GM18870 (cell line): Measurements from ENCODE around the gene SLC29A1.

Experiments
- ATAC-seq: cut with Tn5 transposase; IDR thresholded peaks from one replicate; pipeline ENCODE4 v1.9.1; 2021; ENCODE audit warnings: moderate library complexity; ENCODE audit not compliant: unreplicated experiment

Gene SLC29A1

GRCh38 chr6:44264154-44265006 is 41.0 kb downstream of the SLC29A1 start:
- ATAC-seq = no peak

GRCh38 chr6:44265007-44265721 is 41.8 kb downstream of the SLC29A1 start, which contains the start of gene NFKBIE:
Gene NFKBIE (minus strand): TSS chr6:44265551. CDS start chr6:44265346, 205 bp downstream.
- no peak for ATAC-seq

GRCh38 chr6:44265722-44266233 is 42.4 kb downstream of the SLC29A1 start:
- ATAC-seq = no peak

- ATAC-seq = no peak
Observed at GRCh38 chr6:44266347-44266746, 43.0 kb downstream of the SLC29A1 start.

GRCh38 chr6:44267252-44267651 is 43.9 kb downstream of the SLC29A1 start:
- no peak for ATAC-seq

GRCh38 chr6:44268095-44268628 is 44.8 kb downstream of the SLC29A1 start:
- ATAC-seq = no peak

- ATAC-seq = no peak
Observed at GRCh38 chr6:44269178-44269920, 46.0 kb downstream of the SLC29A1 start.

GRCh38 chr6:44269921-44270525 is 46.6 kb downstream of the SLC29A1 start, which contains the start of gene TMEM151B:
Gene TMEM151B (plus strand): TSS chr6:44270450. CDS start chr6:44270743, 293 bp downstream.
- ATAC-seq = no peak

GRCh38 chr6:44270526-44271405 is 47.4 kb downstream of the SLC29A1 start:
- ATAC-seq = no peak

GRCh38 chr6:44271406-44271723 is 48.0 kb downstream of the SLC29A1 start:
- ATAC-seq = no peak

GRCh38 chr6:44271914-44272313 is 48.5 kb downstream of the SLC29A1 start:
- no peak for ATAC-seq

- no peak for ATAC-seq
Observed at GRCh38 chr6:44272529-44272928, 49.1 kb downstream of the SLC29A1 start.

- no peak for ATAC-seq
Observed at GRCh38 chr6:44272999-44273566, 49.7 kb downstream of the SLC29A1 start.

GRCh38 chr6:44273617-44274016 is 50.2 kb downstream of the SLC29A1 start:
- ATAC-seq = no peak

- no peak for ATAC-seq
Observed at GRCh38 chr6:44275271-44275748, 51.9 kb downstream of the SLC29A1 start.

- ATAC-seq = no peak
Observed at GRCh38 chr6:44275749-44276648, 52.6 kb downstream of the SLC29A1 start.

GRCh38 chr6:44276667-44277640 is 53.6 kb downstream of the SLC29A1 start:
- no peak for ATAC-seq
